Activated gamma-delta T cell (primary cell): ENCODE measurements around the gene LMF1.

Experiments used
- DNase-seq: peaks from one replicate; lab custom pipeline; 2025; lab: John Stamatoyannopoulos, UW

The LMF1 gene

GRCh38 chr16:1002399-1003166 is 31.8 kb upstream of the LMF1 start:
- no peak for DNase-seq

GRCh38 chr16:1001096-1001495 is 30.3 kb upstream of the LMF1 start:
- DNase-seq, result no peak

DNA sequence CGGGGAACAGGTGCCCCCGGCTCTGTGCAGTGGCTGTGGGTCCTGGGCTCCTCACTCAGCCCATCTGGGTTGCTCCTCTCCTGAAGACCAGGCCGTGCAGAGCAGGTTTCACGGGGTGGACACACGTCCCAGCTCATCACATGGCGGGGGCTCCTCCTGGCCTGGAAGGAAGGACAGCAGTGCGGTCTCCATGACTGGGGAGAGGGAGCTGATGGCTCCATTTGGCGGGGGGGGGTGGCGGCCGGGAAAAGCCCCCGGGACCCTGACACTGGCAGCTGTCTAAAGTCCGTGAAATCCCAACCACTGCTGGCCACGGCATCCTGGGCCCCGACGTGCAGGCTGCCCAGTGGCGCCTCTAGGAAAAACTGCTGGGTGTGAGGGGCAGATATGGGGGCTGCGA is 29.8 kb upstream of the LMF1 start:
- no peak for DNase-seq

DNA sequence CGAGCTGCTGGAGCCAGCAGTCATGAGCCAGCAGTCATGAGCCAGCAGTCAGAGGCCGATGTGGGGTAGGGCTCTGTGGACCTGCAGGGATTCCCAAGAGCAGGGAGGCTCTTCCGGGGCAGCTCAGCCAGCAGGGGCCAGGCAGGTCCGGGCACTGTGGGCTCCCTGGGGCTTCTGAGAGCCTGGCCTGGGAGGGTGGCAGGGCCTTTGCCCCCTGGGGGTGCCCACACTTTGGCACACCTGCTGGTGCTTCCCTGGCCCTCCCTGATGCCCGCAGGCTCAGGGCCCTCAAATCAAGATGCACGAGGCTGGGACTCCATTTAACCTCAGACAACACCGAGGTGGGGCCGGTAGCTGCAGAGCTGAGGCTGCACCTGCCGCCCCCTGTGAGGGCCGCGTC is 28.9 kb upstream of the LMF1 start:
- no peak for DNase-seq

- DNase-seq, result no peak
Observed at GRCh38 chr16:998615-999014, 27.8 kb upstream of the LMF1 start.

- DNase-seq, result no peak
Observed at GRCh38 chr16:998211-998610, 27.4 kb upstream of the LMF1 start.

- no peak for DNase-seq
Observed at GRCh38 chr16:997440-998051, 26.8 kb upstream of the LMF1 start.

DNA sequence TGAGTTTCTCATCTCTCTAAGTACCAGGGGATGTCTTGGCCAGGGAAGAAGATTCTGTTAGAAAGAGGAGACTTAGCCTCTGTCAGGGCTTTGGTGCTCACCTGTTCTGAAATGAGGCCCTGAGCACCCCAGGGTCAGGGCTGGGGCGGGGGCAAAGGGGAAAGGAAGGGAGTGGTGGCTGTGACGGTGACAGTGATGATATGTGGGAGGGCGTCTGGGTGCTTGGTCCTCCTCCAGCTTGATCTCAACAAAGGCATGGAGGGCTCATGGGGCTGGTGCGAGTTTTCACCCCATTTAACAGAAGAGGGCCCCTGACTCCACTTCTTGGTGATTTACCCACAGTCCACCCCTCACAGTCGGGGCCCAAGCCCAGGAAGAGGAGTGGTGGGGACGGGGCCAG is 25.9 kb upstream of the LMF1 start:
- DNase-seq, result no peak

DNA sequence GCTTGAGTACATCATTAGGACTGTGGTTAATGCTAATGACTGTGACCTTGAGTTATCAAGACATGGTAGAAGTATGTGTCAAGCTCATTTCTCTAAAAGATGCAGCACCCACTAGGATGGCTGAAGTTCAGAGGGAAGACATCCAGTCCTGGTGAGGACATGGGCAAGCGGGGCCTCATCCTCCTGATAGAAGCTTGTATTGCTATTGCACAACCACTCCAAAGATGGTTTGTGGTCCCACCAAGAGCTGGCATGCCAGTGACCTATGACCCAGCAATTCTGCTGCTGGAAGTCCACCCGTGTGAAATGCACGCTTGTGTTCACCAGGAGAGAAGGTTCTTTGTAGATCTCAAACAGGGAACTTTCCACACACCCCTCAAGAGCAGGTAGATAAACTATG is 25.0 kb upstream of the LMF1 start:
- no peak for DNase-seq

DNA sequence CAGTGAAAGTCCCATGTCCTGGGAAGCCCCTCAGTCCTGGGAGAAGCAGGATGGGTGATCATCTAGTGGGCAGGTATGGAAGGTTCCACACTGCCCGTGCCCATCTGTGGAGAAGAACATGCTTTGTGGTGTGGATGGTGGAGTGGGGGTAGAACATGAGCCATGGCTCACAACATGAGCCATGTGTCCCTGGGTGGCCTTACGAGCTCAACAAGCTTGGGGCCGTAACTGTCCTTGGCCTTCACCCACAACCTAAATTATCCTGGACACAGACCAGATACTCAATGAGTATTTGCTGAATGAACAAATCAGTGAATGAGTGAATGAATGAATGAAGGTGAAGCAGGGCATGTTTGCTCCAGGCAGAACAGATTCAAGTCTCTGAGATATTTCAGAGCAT is 24.3 kb upstream of the LMF1 start:
- no peak for DNase-seq

- DNase-seq, result no peak
Observed at GRCh38 chr16:993731-994130, 22.9 kb upstream of the LMF1 start.

DNA sequence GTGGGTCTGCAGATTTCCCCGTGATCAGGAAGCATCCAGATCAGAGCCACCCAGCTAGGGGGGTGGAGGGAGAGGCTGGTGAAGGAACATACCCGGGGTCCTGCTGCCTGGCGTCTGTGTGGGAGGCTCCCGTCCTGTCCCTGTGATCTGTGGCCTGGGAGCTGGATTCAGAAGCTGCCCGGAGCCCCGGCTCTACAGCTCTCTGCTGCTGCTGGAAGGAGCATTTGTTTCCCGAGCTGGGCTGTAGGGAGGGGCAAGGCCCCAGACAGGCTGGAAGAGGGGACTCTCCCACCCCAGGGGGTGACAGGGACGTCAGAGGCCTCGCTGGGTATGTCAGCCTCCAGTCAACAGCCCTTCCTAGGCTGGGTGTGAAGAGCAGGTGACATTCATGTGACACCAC is 21.0 kb upstream of the LMF1 start:
- no peak for DNase-seq

- no peak for DNase-seq
Observed at GRCh38 chr16:991345-991744, 20.6 kb upstream of the LMF1 start.

DNA sequence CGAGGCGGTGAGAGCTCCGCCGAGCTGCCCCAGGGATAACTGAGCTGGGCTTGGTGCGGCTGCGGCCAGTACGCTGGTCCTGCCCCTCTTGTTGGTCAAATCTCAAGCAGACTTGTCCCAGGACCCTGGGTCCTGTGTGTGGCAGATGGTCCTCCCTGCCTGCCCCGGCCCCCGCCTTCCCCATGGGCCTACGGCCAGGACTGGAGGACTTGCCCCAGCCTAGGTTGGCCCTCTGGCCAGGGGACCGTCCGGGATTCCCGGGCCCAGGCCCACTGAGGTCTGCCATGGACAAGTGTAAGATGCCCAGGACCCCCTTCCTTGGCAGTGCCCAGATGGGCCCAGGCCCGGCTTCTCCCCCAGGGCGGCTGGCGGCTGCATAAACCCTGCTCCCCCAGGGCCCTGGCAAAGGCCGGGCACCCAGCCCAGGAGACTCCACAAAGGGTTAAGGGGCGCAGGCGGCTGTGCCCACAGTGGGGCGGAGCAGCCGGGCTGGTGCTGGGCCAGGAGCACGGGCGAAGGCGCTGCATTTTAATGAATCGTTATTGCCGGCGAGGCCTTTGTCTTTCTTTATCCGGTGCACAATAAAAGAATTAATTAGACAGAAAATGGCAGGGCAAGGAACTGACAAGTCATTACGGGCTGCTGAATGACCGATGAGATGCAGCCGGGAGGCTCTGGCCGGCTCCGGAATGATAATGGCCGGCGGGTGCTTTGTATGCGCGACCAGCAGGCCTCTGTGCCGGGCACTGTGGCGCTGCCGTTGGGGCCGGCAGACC is 19.9 kb upstream of the LMF1 start:
- no peak for DNase-seq

- no peak for DNase-seq
Observed at GRCh38 chr16:989354-989814, 18.6 kb upstream of the LMF1 start.

DNA sequence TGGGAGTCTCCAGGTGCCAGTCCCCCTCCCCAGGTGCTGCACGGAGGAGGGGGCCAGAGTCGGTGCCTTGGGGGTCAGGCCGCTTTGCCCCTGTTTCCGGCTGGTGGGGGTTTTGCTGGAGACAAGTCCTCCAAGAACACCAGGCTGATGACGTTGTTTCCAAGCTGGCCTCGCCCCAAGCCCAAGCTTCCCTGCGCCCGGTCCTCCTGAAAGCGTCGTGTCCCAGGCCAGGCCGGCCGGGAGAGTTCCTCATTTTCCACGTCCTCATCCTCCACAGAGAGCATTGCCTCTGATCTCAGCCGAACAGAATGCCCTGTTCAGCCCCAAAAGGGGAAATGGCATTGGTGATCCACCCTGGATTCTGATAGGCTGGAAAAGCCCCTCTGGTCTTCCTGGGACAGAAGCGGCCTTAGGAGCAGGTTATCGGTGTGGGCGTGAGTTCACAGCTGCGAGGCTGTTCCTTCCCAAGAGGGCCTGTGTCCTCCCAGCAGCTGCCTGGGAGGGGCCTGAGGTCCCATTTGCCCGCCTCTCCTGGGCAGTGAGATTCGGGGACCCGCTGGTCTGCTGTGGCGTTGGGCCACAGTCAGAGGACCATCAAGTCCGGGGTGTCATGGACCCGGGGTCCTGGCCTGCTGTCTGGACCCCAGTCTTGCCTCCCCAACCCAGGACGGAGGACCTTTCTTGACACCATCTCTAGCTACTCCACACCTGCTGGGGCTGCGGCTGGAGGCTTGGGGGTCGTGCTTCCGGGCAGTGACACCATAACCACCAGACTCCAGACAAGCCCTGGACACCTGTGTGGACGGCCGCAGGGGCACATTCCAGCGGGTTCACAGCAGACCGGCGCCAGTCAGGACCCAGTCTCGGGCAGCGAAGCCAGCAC is 17.9 kb upstream of the LMF1 start:
- no peak for DNase-seq

DNA sequence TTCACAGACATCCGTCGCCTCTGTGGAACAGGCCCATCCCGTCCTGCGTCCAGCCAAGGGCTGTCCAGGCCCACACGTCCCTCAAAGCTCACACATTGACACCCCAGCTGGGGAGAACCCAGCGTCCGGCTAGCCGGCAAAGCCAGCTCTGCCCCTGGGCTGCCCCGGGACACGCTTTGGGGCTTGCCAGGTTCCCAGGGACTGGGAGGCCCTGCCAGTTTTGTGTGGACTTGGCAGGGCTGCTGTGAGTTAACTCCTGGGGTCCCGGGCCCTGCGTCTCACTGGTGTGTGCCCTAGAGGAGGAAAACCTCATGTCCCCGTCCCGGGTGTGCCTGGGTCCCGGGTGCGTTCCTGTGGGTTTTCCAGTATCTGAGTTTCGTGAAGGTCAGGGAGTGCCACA is 17.1 kb upstream of the LMF1 start:
- DNase-seq, result no peak

DNA sequence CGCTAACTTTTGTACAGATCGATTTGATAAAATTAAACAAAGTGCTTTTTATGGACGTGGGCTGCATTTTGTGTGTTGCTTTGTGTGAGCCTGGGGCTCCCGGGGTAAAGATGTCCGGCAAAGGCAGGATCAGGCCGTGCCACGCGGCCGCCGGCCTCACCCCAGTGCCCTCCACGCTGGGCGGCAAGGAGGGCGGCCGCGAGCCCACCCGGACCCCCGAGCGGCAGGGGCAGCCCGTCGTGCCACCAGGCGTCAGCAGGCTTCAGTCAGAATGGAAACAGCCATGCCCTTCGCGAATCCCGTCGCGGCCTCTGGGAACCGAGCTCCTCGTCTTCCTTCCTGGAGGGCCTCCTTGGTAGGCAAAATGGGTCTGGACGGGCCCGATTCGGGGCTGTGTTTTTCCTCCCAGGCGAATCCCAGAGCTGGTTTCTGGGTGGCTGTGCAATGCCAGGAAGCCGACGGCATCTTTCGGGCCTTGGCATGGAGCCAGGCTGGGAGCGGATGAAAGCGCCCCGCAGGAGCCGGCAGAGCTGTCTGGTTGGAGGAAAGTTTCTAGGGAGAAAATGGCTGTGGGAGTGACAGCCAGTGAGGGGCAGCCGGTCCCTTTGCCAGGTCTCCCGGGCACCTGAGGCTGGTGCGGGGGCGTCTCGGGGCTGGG is 16.3 kb upstream of the LMF1 start:
- no peak for DNase-seq

DNA sequence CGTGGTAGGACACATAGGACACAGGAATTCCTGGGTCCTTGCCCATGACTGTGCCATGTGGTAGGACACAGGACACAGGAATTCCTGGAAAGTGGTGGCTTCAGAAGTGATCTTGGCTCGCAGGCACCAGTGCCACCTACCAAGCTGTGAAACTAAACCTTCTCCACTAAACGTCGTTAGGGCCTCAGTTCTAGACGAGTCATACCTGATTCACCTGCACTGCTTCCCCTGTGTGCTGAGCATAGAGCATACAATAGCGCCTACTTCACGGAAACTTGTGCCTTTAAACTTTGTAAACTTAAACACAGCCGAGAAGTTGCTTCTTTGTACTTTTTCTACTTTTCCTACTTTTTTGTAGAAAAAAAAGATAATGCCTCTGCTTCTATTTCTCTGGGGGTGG is 15.6 kb upstream of the LMF1 start:
- DNase-seq, result no peak

GRCh38 chr16:985646-986400 is 15.0 kb upstream of the LMF1 start:
- DNase-seq, result no peak
